GM23338 (cell line): ENCODE data around the gene PKD1L1. TPM values are rescaled to one million over a fixed set of nuclear protein-coding genes. Genes with fewer than 3 reads are reported as not detected.

Experiments used
- ATAC-seq: fragments of 200-7000 bp; cut with Tn5 transposase; 3 replicates; pipeline ENCODE4 v1.9.1; 2020
- DNase-seq: peaks from one replicate; pipeline ENCODE4 v3.0.0-alpha.2; 2015; ENCODE audit warnings: low spot score
- H2AFZ ChIP-seq: fragments of 200-600 bp; sonication (generic); 2 replicates; pipeline ENCODE4 v1.8.0; 2016; ENCODE audit warnings: antibody characterized with exemption, mild to moderate bottlenecking, moderate library complexity
- H3F3A ChIP-seq: fragments of 200-600 bp; sonication (generic); replicated peaks from 2 replicates; pipeline ENCODE4 v1.8.0; 2017; ENCODE audit warnings: antibody characterized with exemption, mixed run types, low read depth
- H3K27ac ChIP-seq: fragments of 200-600 bp; sonication (generic); 2 replicates; pipeline ENCODE4 v1.6.1; 2016; ENCODE audit warnings: low read depth
- H3K27me3 ChIP-seq: fragments of 200-600 bp; sonication (generic); 2 replicates; pipeline ENCODE4 v1.8.0; 2016; ENCODE audit warnings: mild to moderate bottlenecking, mixed run types, moderate library complexity; ENCODE audit not compliant: insufficient read depth
- H3K36me3 ChIP-seq: fragments of 200-600 bp; sonication (generic); 2 replicates; pipeline ENCODE4 v1.8.0; 2016; ENCODE audit warnings: mild to moderate bottlenecking; ENCODE audit not compliant: insufficient read depth
- H3K4me1 ChIP-seq: fragments of 200-600 bp; sonication (generic); 2 replicates; pipeline ENCODE4 v1.8.0; 2016; ENCODE audit warnings: mild to moderate bottlenecking, moderate library complexity; ENCODE audit not compliant: insufficient read depth
- H3K4me2 ChIP-seq: fragments of 200-600 bp; sonication (generic); 2 replicates; pipeline ENCODE4 v1.7.1; 2017; ENCODE audit warnings: mixed run types
- H3K4me3 ChIP-seq: fragments of 200-600 bp; sonication (generic); 2 replicates; pipeline ENCODE4 v1.6.1; 2016; ENCODE audit warnings: mixed run types
- H3K79me2 ChIP-seq: fragments of 200-600 bp; sonication (generic); replicated peaks from 2 replicates; pipeline ENCODE4 v1.8.0; 2017; ENCODE audit warnings: mild to moderate bottlenecking; ENCODE audit not compliant: insufficient read depth
- H3K9me2 ChIP-seq: fragments of 200-600 bp; sonication (generic); 2 replicates; pipeline ENCODE4 v1.8.0; 2017; ENCODE audit not compliant: insufficient read depth
- H4K20me1 ChIP-seq: fragments of 200-600 bp; sonication (generic); replicated peaks from 2 replicates; pipeline ENCODE4 v1.8.0; 2017; ENCODE audit warnings: mild to moderate bottlenecking; ENCODE audit not compliant: insufficient read depth
- H3K27ac Mint-ChIP-seq: 2 replicates; pipeline ENCODE4 v1.8.0; 2020; ENCODE audit warnings: inconsistent platforms, mild to moderate bottlenecking, moderate library complexity, mixed read lengths
- H3K27me3 Mint-ChIP-seq: 3 replicates; pipeline ENCODE4 v1.8.0; 2022; ENCODE audit warnings: low read depth, mild to moderate bottlenecking, moderate library complexity, mixed read lengths, inconsistent platforms; ENCODE audit not compliant: insufficient read depth, poor library complexity
- H3K36me3 Mint-ChIP-seq: 3 replicates; pipeline ENCODE4 v1.8.0; 2021; ENCODE audit warnings: low read depth, mild to moderate bottlenecking, inconsistent platforms, moderate library complexity, mixed read lengths
- H3K4me1 Mint-ChIP-seq: 3 replicates; pipeline ENCODE4 v1.8.0; 2020; ENCODE audit warnings: mild to moderate bottlenecking, inconsistent platforms, mixed read lengths
- H3K4me3 Mint-ChIP-seq: 3 replicates; pipeline ENCODE4 v1.8.0; 2021; ENCODE audit warnings: moderate library complexity, mild to moderate bottlenecking, inconsistent platforms, mixed read lengths
- H3K9me3 Mint-ChIP-seq: 3 replicates; pipeline ENCODE4 v1.8.0; 2020; ENCODE audit warnings: moderate library complexity, mild to moderate bottlenecking, inconsistent platforms, mixed read lengths
- CREB1 ChIP-seq: fragments of 250-450 bp; sonication (Bioruptor Pico); IDR thresholded peaks from 2 replicates; pipeline ENCODE4 v1.5.0; 2020; ENCODE audit warnings: low read depth, mild to moderate bottlenecking, moderate library complexity
- CTCF ChIP-seq, 2 experiments: fragments of 200-600 bp in 1 of 2; sonication (generic) in 1 of 2; conservative IDR thresholded peaks; 2 replicates each; pipeline versions ENCODE4 v1.5.1 to v1.6.1; 2016 to 2017; ENCODE audit warnings: antibody characterized with exemption in 2 of 2, low read depth in 2 of 2, mild to moderate bottlenecking in 2 of 2, moderate library complexity in 1 of 2
- EZH2 ChIP-seq: fragments of 200-600 bp; sonication (generic); IDR thresholded peaks from one replicate; pipeline ENCODE4 v1.8.0; 2017; ENCODE audit warnings: antibody characterized with exemption, mild to moderate bottlenecking, low read depth; ENCODE audit not compliant: unreplicated experiment
- EZH2phosphoT487 ChIP-seq: fragments of 200-600 bp; sonication (generic); IDR thresholded peaks from one replicate; pipeline ENCODE4 v1.8.1; 2018; ENCODE audit warnings: antibody characterized with exemption; ENCODE audit not compliant: unreplicated experiment
- JUNB ChIP-seq: IDR thresholded peaks from one replicate; pipeline ENCODE4 v1.6.1; 2016; ENCODE audit warnings: antibody characterized with exemption; ENCODE audit not compliant: unreplicated experiment
- NANOG ChIP-seq: IDR thresholded peaks from 2 replicates; pipeline ENCODE4 v1.6.1; 2016; ENCODE audit warnings: antibody characterized with exemption, borderline replicate concordance
- POLR2AphosphoS5 ChIP-seq: IDR thresholded peaks from 2 replicates; pipeline ENCODE4 v1.6.1; 2016; ENCODE audit warnings: antibody characterized with exemption, low read depth
- STAT1 ChIP-seq: IDR thresholded peaks from one replicate; pipeline ENCODE4 v1.6.1; 2016; ENCODE audit warnings: antibody characterized with exemption; ENCODE audit not compliant: unreplicated experiment
- ZNF114 ChIP-seq: fragments of 250-450 bp; sonication (Bioruptor Pico); IDR thresholded peaks from 2 replicates; pipeline ENCODE4 v1.5.0; 2020; ENCODE audit warnings: mild to moderate bottlenecking, moderate library complexity
- ZNF331 ChIP-seq: fragments of 250-450 bp; sonication (Bioruptor Pico); IDR thresholded peaks from 2 replicates; pipeline ENCODE4 v1.5.0; 2020; ENCODE audit warnings: low read depth, mild to moderate bottlenecking, moderate library complexity
- ZNF462 ChIP-seq: fragments of 250-450 bp; sonication (Bioruptor Pico); IDR thresholded peaks from 2 replicates; pipeline ENCODE4 v1.5.0; 2020; ENCODE audit warnings: mild to moderate bottlenecking, moderate library complexity
- polyA plus RNA-seq: library from polyadenylated mRNA; unstranded; fragments of >200 nt; fragmentation: Nextera tagmentation; extraction: Ambion mirVana; gene quantifications from 2 replicates; pipeline ENCODE4 v1.2.1, GENCODE V29; 2016
- total RNA-seq: library from RNA; depleted of rRNA; stranded (reverse); fragments of >200 nt; shearing (Covaris generic); gene quantifications from 2 replicates; pipeline ENCODE4 v1.2.3, GENCODE V29; 2014
- TF ChIP-seq, protein P1 (sequence below): IDR thresholded peaks from 2 replicates; pipeline ENCODE4 v1.6.1; 2016; ENCODE audit warnings: antibody characterized with exemption

The PKD1L1 gene
- total and polyA plus RNA-seq, 2 experiments from 2014 or later = 0.03 TPM; not detected in 1

GRCh38 chr7:47778153-47778661, 170.1 kb downstream of the PKD1L1 start:
- no peak overlapping the region for H3K4me2 ChIP-seq
- H3F3A ChIP-seq = no peaks in the 10 kb centered on the region
- Mint-ChIP-seq H3K4me3 (no peak overlapping the region), H3K4me1 (peaks cover 3% of the 10 kb centered on the region; the same call in 2 of the 3 replicates), H3K27ac (no peak overlapping the region), H3K36me3 (no peaks in the 10 kb centered on the region; the same call in 2 of the 3 replicates), H3K27me3 (peaks cover 4% of the 10 kb centered on the region), H3K9me3 (peaks cover 2% of the 10 kb centered on the region; the same call in 2 of the 3 replicates)
- DNase-seq (no peak), ATAC-seq (no peak)
- no peaks in the 10 kb centered on the region for H3K36me3 ChIP-seq
- H3K4me3 ChIP-seq = no peak overlapping the region
- H3K27me3 ChIP-seq = no peaks in the 10 kb centered on the region
- no peaks in the 10 kb centered on the region for H3K4me1 ChIP-seq
- no peak for TF ChIP-seq STAT1
- no peak for TF ChIP-seq NANOG
- TF ChIP-seq EZH2phosphoT487 = no peak
- TF ChIP-seq EZH2 = no peak
- H3K79me2 ChIP-seq = no peaks in the 10 kb centered on the region
- H4K20me1 ChIP-seq = no peaks in the 10 kb centered on the region
- H3K27ac ChIP-seq = no peak overlapping the region
- H3K9me2 ChIP-seq = no peaks in the 10 kb centered on the region
- H2AFZ ChIP-seq = no peak overlapping the region

GRCh38 chr7:47777531-47778152, 170.6 kb downstream of the PKD1L1 start:
- Mint-ChIP-seq H3K27me3 (peaks cover 4% of the 10 kb centered on the region), H3K4me1 (peaks cover 3% of the 10 kb centered on the region; the same call in 2 of the 3 replicates), H3K4me3 (no peak overlapping the region), H3K36me3 (no peaks in the 10 kb centered on the region; the same call in 2 of the 3 replicates), H3K27ac (no peak overlapping the region), H3K9me3 (peaks cover 2% of the 10 kb centered on the region; the same call in 2 of the 3 replicates)
- Histone ChIP-seq H3K4me3 (no peak overlapping the region), H3K4me1 (no peaks in the 10 kb centered on the region), H3K4me2 (no peak overlapping the region), H3K79me2 (no peaks in the 10 kb centered on the region), H3K9me2 (no peaks in the 10 kb centered on the region), H4K20me1 (no peaks in the 10 kb centered on the region), H3K27ac (no peak overlapping the region), H3F3A (no peaks in the 10 kb centered on the region), H2AFZ (no peak overlapping the region), H3K27me3 (no peaks in the 10 kb centered on the region), H3K36me3 (no peaks in the 10 kb centered on the region)
- no peak for ATAC-seq
- no peak for DNase-seq
- no peak for TF ChIP-seq EZH2phosphoT487
- TF ChIP-seq, protein P1, sequence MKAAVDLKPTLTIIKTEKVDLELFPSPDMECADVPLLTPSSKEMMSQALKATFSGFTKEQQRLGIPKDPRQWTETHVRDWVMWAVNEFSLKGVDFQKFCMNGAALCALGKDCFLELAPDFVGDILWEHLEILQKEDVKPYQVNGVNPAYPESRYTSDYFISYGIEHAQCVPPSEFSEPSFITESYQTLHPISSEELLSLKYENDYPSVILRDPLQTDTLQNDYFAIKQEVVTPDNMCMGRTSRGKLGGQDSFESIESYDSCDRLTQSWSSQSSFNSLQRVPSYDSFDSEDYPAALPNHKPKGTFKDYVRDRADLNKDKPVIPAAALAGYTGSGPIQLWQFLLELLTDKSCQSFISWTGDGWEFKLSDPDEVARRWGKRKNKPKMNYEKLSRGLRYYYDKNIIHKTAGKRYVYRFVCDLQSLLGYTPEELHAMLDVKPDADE = no peak
- no peak for TF ChIP-seq CTCF (conservative IDR thresholded peaks at IDR 0.05; ENCODE audit: low read depth in 2 of 2)
- no peak for TF ChIP-seq CREB1
- TF ChIP-seq EZH2 = no peak
- no peak for TF ChIP-seq JUNB
- no peak for TF ChIP-seq ZNF114
- no peak for TF ChIP-seq ZNF462 (CRISPR knock-in tag)
- TF ChIP-seq POLR2AphosphoS5 = no peak
- TF ChIP-seq STAT1 = no peak
- no peak for TF ChIP-seq NANOG
- no peak for TF ChIP-seq ZNF331 (CRISPR knock-in tag)
